Endothelial cell of hepatic sinusoid (primary cell): ENCODE measurements around the gene CACNA2D1.

ENCODE experiments used
- in situ Hi-C: cut with HindIII; loops from 2 replicates; pipeline ENCODE4 v1.10.0; 2017; ENCODE audit warnings: low sequenced_read_pairs

The CACNA2D1 gene

DNA sequence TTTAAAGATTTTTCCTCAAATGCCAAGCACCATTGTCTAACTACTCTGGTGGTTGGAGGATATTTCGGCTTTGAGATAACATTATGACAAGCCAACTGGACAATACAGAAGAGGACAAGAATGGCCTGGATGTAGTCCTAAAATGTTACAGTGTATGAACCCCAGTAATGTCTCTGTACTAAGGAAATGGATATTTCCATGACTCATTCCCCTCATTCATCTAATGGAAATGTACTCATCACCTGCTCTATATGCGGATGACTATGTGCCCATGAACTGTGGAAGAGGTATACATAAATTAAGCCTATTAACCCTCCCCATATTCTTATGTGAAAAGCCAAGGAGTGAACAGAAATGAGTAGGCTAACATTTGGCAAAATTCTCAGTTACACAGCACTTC is 207.9 kb downstream of the CACNA2D1 start:
- in situ Hi-C loops, result no loop called here

DNA sequence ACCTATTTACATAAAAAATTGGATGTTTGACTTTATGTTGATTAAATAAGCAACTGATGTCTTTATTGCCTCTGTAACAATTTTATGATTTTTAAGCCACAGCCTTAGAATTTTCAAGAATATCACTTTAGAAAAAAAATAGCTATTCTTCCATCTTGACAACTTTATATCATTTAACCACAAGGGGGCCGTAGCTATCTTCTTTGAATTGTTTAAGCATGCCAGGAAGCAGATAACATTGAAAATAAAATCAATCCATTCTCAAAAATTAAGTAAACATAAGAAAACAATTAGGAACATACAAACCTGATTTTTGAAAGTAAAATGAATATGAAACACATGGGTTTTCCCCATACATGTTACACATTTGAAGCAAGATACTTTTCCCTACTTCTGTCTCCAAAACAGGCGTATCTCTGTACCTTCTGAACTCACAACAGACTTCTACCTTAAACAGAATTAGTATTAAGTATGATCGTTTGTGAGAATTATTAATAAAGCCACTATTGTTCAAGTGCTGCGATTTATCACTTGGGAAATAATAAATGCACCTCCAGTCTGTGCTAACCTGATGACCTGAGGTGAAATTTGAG is 209.0 kb downstream of the CACNA2D1 start:
- in situ Hi-C loops, result no loop called here

DNA sequence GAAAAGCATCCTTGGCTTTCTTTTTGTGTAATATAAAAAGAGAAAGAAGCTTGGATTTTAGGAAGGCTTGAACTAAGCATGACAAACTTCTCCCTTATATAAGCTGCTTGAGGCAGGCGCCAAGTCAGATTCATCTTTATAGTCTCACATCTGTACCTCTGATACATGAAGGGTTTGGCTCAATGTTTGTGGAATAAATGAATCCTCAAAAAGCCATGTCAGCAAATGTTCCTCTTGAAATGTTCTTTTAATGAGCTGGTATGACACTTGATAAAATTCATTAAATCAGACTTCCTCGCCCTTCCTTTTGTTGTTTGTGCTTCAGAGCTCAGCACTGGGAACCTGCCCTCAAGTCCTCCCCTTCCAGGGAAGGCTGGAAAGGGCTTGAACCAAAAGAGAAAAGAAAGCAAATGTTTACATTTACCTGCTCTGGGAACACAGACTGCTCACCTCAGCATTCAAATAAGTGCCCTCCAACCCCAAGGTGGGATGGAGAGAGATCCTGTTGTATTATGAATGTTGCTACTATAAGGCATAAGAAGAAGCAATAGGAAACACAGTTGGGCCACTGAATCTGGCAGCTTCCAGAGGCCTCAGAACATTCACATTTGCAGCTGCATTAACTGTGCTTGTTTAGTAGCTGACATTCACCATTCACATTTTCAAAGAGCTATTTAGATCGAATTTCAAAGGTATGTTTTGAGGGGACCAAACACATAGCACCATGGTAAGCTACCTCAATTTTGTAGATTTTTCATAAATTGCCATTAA is 212.6 kb downstream of the CACNA2D1 start:
- in situ Hi-C loops, result no loop called here

DNA sequence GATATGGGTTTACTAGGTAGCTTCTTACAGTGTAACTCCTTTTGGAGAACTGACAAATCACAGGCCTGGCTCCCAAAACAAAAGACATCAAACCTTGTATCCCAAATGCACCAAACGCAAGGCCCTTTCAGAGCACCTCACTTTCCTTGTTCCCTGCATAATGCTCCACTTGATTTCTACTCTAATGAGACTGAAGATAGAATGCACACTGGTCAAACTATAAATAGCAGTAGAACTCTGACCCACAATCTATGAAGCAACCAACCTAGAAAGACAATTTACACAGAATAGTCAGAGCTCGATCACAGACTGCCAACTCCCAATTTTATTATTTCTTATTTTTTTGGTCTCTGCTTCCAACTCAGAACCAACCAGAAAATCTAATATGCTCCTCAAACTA is 214.4 kb downstream of the CACNA2D1 start:
- in situ Hi-C loops, result no loop called here

DNA sequence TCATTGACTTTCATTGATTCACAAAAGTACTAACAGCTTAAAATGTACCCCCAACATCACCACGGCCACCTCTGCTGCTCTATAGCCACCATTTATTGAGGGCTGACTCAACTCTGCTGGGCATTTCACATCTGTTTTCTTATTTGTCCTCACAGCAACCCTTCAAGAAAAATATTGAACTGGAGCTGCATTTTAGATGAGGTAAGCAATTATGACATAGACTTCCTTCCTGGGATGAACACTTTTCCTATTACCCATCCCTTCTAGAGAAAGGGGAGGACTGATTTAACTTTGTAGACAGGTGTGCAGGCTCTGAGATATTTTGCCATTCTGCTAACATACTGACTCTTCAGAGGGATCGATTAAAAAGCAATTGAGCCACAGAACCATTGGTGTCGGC is 217.4 kb downstream of the CACNA2D1 start:
- in situ Hi-C loops, result no loop called here

DNA sequence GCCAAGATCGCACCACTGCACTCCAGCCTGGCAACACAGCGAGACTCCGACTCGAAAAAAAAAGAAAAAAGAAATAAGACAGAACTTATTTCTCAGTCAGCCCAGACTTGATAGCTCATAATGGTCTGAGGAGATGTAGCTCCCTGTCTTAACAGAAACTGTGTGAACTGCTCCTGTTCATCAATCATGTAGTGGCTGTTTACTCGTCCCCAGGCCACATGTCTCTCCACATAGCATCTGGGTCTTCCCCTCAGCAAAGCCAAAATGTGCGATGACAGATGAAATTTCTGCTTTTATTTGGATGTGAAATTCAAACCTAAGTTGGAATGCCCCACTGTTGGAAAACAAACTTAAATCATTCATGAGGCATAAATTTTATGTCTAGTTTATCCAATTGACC is 219.0 kb downstream of the CACNA2D1 start:
- in situ Hi-C loops, result no loop called here

DNA sequence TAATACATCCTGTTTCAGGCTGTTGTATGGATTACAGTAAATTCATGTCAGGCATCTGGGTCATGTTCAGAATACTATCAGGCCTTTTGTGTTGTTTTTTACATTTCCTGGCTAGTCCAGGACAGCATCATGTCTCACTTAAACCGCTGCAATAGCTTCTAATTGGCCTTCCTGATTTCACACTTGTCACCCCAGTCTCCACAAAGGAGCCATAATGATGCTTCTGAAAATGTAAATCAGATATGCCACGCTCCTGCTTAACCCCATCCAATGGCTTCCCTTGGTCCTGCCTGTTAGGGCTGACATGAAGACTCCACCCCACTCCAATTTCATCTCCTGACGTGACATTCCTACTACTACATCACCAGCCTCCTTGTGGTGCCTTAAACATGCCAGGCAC is 220.0 kb downstream of the CACNA2D1 start:
- in situ Hi-C loops, result no loop called here

DNA sequence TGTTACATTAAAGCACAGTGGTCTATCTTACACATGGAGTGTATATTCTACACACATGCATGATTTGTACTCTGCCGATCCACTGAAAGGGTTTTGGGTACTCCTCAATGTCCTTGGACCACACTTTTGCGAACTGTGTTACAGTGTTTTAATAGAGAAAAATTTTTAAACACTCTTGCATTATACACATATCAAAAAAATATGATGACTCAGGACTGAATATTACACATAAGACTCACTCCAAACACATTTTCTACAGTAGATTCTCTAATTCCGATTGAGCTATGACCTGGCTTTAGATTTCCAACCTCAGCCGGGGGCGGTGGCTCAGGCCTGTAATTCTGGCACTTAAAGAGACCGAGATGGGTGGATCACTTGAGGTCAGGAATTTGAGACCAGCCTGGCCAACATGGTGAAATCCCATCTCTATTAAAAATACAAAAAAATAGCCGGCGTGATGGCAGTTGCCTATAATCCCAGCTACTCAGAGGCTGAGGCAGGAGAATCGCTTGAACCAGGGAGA is 222.4 kb downstream of the CACNA2D1 start:
- in situ Hi-C loops, result no loop called here

DNA sequence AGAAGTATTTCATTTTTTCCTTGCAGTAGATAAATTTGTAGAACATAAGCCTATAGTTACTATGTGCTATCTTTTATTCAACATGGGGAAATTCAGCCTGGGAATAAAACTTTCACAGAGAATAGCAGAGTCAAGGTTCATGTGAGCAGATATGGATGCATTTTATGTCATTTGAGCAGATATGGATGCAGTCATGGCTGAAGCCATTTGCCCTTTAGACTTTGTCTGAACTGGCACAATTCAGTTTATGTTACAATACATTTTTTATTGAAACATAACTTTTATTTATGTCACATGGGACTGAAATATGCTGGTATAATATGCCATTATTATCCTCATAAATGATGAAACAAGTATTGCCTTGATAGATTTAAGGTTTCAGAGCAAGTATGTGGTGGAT is 231.1 kb downstream of the CACNA2D1 start:
- in situ Hi-C loops, result no loop called here

DNA sequence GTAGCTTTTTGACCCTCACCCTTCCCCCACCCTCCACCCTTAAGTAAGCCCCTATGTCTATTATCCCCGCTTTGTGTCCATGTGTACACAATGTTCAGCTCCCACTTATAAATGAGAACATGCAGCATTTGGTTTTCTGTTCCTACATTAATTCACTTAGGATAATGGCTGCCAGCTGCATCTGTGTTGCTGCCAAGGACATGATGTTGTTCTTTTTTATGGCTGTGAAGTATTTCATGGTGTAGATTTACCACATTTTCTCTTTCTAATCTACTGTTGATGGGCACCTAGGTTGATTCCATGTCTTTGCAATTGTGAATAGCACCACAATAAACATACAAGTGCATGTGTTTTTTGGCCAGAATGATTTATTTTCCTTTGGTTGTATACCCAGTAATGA is 232.2 kb downstream of the CACNA2D1 start:
- in situ Hi-C loops, result no loop called here

DNA sequence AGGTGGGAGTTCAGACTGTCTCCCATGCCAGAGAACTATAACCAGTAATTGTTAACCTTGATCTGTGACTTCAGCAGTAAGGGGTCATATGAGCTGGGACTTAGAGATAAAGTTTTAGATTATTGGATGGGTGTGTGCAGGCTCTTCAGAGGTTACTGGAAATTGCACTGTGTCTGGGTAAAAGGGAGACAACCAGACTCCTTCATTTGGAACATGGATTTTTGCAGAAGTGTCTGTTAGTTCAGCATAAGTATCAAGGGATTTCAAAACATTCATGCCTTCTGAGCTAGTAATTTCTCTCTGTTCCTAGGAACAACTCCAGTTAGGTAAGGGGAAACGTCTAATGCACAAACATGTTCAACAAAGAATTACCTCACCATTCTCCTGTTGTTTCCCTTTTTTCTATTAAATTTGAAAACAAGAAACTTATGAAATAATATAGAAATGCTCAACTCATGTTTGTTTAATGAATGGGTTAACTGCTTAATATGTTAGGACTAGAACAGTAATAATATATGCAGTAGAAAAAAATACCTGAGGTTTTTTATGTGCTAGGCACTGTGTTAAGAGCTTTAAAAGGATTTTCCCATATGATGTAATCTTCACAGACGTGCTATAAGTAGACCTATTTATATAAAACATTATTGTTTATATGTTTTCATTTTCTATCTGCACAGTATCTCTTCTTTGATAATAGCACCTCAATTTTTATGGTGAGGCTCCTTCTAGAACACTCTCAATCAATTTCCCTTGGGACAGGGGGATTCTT is 233.0 kb downstream of the CACNA2D1 start:
- in situ Hi-C loops, result no loop called here

DNA sequence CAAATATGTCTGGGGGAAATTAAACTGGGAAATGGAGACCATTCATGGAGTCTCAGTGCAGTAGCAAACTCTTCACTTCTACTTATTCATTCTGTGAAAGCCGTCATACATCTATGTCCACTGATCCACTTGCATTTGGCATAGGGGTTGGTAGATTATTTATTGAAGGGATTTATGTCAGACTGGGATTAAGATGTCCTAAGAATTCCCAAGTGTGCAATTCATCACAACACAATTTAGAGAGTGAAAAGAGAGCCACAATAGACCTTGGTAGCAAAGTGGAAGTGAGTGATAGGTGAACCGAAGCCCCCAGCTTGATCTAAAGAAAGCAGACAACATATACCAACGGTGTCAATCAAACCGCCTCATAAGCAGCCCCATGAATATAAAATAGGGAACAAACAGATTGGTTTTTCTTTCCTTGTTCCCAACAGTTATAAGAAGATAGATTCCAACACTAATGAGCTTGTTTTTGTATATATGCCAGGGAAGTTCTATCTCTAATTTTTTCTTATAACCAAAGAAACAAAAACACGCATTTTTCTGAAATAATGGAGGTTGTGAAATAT is 234.3 kb downstream of the CACNA2D1 start:
- in situ Hi-C loops, result no loop called here

DNA sequence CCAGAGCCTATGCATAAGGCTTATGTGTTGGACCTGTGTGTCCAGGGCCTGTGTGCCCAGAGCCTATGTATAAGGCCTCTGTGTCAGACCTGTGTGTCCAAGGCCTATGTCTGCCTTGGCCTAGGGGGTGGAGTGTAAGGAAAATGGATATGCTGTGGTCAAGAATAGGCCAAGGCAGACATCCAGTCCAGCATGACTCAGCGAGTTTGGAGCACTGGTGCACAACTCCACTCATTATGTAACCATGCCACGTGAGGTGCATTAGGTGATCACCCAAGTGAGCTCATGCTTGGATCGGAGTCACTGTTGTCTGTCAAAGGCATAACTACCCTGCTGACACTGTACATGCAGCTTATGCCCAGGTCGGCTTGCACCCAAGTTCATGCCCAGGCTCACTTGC is 238.9 kb downstream of the CACNA2D1 start:
- in situ Hi-C loops, result no loop called here

DNA sequence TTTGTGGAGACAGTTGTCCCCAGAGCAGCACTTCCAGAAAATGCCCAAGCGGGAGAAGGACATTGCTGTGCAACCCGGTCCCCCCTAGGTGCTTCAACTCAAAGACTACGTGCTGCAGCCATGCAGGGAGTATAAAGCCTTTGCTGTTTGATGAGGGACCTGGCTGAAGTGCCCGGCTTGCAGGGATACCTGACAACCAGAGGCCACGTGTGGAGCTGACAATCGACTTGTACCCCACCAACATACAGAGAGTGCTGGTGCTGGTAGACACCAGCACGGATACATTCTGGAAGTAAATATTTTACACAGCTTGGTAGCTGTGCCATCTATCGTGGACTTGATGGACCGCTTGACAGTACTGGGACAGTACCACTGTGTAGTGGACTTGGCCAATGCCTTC is 240.6 kb downstream of the CACNA2D1 start:
- in situ Hi-C loops, result no loop called here

DNA sequence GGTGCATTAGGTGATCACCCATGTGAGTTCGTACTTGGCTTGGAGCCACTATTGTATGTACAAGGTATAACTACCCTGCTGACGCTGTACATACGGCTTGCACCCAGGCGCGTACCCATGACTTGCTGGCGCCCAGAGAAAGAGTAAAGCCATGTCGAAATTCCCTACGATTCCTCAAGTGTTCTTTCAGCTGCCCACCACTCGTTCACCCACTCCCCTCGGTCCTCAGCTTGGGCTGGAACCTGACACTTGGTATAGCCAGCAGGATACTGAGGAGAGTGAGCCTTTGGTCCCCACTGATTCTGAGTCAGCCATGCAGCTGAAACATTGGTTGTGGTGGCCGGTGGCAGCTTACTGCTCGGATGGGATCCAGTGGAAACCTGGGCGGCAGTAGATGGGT is 241.5 kb downstream of the CACNA2D1 start:
- in situ Hi-C loops, result no loop called here

DNA sequence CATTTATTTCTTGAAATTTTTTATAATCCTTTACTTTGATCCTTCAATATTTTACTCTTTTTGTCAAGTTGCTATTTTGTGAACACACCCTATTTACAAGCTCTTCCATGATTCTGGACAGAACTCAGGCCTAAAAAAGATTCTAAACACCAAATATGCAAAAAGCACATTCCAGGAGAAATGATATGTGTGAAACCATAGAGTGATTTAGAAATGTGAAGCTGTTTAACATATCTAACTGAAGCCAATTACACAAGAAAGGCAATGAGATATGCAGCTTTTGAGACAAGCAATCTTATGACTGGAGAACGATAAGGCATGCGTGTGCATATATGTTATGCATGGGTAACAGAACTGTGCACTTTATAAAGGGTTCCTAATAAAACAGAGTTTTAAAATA is 243.0 kb downstream of the CACNA2D1 start:
- in situ Hi-C loops, result no loop called here

DNA sequence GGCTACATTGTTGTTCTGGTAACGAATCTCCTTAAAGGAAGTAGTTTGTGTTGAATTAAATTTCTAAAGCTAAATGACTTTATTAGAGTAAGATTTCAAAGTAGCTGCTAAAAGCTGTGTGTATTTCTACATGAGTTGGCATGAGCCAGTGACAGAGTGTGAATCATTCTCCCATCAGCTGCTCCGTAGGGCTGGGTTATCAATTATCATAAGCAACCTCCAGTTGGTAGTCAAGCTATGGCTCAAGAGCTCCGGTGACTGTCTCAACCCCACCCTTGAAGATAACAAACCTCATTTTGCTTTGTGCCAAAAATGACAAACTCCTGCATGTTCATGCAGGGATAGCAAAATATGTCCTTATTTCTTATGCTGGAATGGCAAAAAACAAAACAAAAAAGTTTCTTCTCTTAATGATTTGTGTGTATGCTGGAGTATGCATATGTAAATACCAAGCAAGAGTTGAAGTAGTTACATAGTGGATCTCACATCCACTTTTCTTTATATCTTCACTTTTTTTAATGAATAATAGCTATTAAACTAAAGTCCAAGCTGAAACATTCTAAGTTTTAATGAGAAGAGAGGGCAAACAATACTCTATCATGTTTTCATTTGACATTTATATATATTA is 249.4 kb downstream of the CACNA2D1 start:
- in situ Hi-C loops, result no loop called here

DNA sequence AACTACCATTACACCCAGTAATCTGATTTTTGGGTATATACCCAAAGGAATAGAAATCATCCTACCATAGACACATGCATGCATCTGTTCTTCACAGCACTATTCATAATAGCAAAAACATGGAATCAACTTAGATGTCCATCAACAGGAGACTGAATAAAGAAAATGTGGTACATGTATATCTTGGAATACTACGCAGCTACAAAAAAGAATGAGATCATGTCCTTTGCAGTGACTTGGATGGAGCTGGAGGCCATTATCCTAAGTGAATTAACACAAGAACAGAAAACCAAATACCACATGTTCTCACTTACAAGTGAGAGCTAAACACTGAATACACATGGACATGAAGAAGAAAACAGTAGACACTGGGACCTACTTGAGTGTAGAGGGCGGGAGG is 254.9 kb downstream of the CACNA2D1 start:
- in situ Hi-C loops, result no loop called here

DNA sequence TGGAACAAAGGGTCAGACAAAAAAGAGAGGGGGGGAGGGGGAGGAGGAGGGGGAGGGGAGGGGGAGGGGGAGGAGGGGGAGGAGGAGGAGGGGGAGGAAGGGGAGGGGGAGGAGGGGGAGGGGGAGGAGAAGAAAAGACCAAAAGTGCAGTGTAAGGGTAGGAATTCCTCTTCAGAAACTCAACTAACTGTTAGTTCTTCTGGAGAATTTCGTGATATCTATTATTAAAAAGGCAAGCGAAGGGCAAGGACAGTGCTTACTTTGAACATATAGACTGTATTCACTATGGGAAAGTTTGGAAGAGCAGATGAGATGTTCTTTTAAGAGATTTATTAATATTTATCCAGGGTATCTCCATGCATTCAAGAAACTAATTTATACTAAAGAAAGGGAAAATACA is 258.1 kb downstream of the CACNA2D1 start:
- in situ Hi-C loops, result no loop called here

DNA sequence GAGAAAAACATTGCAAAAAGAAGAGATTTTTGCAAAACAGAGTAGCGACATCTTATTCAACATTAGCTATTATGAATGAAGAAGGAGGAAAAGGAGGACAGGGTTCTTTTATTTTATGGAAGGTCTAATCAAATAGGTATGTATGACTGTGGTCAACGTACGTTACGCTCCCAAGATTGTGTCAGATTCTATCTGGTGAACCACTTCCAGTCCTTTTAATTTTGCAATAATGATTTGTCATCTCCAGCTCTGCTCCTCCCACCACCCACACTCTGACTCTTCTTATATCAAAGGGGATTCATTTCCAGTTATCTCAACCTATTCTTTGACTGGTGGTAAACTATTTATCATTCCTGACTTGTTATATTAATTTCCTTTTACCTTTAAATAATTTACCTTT is 259.9 kb downstream of the CACNA2D1 start:
- in situ Hi-C loops, result no loop called here

DNA sequence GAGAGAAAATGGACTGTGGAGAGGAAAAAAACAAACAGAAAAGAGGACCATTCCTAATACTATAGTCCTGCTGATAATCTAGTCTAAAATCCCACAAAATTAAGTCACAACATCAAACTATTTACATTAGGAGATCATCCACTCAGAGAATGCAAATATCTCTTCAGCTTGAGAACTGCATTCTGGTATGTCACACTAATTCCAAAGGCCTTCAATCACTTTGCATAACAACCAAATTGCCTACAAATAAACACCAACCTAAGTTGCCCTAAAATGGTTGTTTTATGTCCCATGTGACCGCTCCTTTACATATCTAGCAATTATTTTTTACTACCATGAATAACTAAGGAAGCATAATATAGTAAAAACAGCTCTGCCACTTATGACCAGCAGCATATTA is 264.3 kb downstream of the CACNA2D1 start:
- in situ Hi-C loops, result no loop called here
